SIG-M5 (cell line): Measurements from ENCODE around the gene PDZRN3.
"Not testable (repeated sequence)": the region's sequence is repeated elsewhere in the genome, so short reads cannot be mapped to it uniquely, and the experiment has no call there.

Source experiments
- DNase-seq: peaks from one replicate; lab custom pipeline; 2025; lab: John Stamatoyannopoulos, UW

PDZRN3 gene

GRCh38 chr3:73586628-73587027, 38.1 kb downstream of the PDZRN3 start:
- no peak for DNase-seq

- DNase-seq: no peak
These were observed 38.6 kb downstream of the PDZRN3 start for GRCh38 chr3:73586190-73586589.

GRCh38 chr3:73584873-73585272, 39.9 kb downstream of the PDZRN3 start:
- DNase-seq: no peak

- DNase-seq: no peak
These were observed 42.2 kb downstream of the PDZRN3 start for GRCh38 chr3:73582535-73582934.

GRCh38 chr3:73581134-73581846, 43.5 kb downstream of the PDZRN3 start:
- no peak for DNase-seq

GRCh38 chr3:73580343-73580742, 44.4 kb downstream of the PDZRN3 start:
- no peak for DNase-seq

- DNase-seq: no peak
These were observed 47.0 kb downstream of the PDZRN3 start for GRCh38 chr3:73577704-73578103.

- no peak for DNase-seq
These were observed 47.7 kb downstream of the PDZRN3 start for GRCh38 chr3:73576999-73577461.

GRCh38 chr3:73575953-73576352, 48.8 kb downstream of the PDZRN3 start:
- DNase-seq: no peak

- no peak for DNase-seq
These were observed 49.2 kb downstream of the PDZRN3 start for GRCh38 chr3:73575519-73575918.

GRCh38 chr3:73573204-73573603, 51.5 kb downstream of the PDZRN3 start:
- no peak for DNase-seq

GRCh38 chr3:73572368-73572767, 52.4 kb downstream of the PDZRN3 start:
- DNase-seq: no peak

GRCh38 chr3:73571238-73571794, 53.4 kb downstream of the PDZRN3 start:
- no peak for DNase-seq

GRCh38 chr3:73569246-73569760, 55.4 kb downstream of the PDZRN3 start:
- no peak for DNase-seq

GRCh38 chr3:73568371-73568862, 56.3 kb downstream of the PDZRN3 start:
- no peak for DNase-seq

- not testable (repeated sequence) for DNase-seq
These were observed 59.4 kb downstream of the PDZRN3 start for GRCh38 chr3:73565374-73565773.

GRCh38 chr3:73563896-73564582, 60.7 kb downstream of the PDZRN3 start:
- DNase-seq: no peak

GRCh38 chr3:73561494-73561893, 63.2 kb downstream of the PDZRN3 start:
- DNase-seq: no peak

GRCh38 chr3:73559749-73560148, 65.0 kb downstream of the PDZRN3 start:
- DNase-seq: no peak

- no peak for DNase-seq
These were observed 66.0 kb downstream of the PDZRN3 start for GRCh38 chr3:73558727-73559075.

- no peak for DNase-seq
These were observed 66.6 kb downstream of the PDZRN3 start for GRCh38 chr3:73557986-73558726.
